Measurements from ENCODE around the gene ABCA2.

ABCA2 gene

GRCh38 chr9:137058521-137059234, 30.6 kb upstream of the ABCA2 start:
- no peak for DNase-seq (ENCODE audit: extremely low read depth, low read depth)
- no peak for TF ChIP-seq CTCF (IDR thresholded peaks at IDR 0.05; ENCODE audit: low read depth, low read length)

- DNase-seq (ENCODE audit: extremely low read depth, low read depth) = no peak
- TF ChIP-seq CTCF (IDR thresholded peaks at IDR 0.05; ENCODE audit: low read depth, low read length) = no peak
These were observed 29.5 kb upstream of the ABCA2 start for GRCh38 chr9:137057545-137057944.

GRCh38 chr9:137056739-137057415, 28.8 kb upstream of the ABCA2 start:
- DNase-seq (ENCODE audit: extremely low read depth, low read depth) = no peak
- TF ChIP-seq CTCF (IDR thresholded peaks at IDR 0.05; ENCODE audit: low read depth, low read length) = no peak

- TF ChIP-seq CTCF (IDR thresholded peaks at IDR 0.05; ENCODE audit: low read depth, low read length) = no peak; the same call in 1 of the 2 replicates
- peak; percentile 71 for DNase-seq (ENCODE audit: extremely low read depth, low read depth)
These were observed 27.6 kb upstream of the ABCA2 start for GRCh38 chr9:137055385-137056364.

- DNase-seq (ENCODE audit: extremely low read depth, low read depth) = no peak
- no peak for TF ChIP-seq CTCF (IDR thresholded peaks at IDR 0.05; ENCODE audit: low read depth, low read length)
These were observed 26.9 kb upstream of the ABCA2 start for GRCh38 chr9:137054932-137055384.

GRCh38 chr9:137053944-137054931, 26.2 kb upstream of the ABCA2 start, which contains the start of gene ENTPD2:
TSS of gene ENTPD2 (minus strand) at chr9:137054061. CDS start at chr9:137053997, 64 bp downstream.
- no peak for DNase-seq (ENCODE audit: extremely low read depth, low read depth)
- no peak for TF ChIP-seq CTCF (IDR thresholded peaks at IDR 0.05; ENCODE audit: low read depth, low read length)
